ENCODE results near the gene TCTA.

GRCh38 chr3:49416867-49417266 is 4.6 kb downstream of the TCTA start:
- TF ChIP-seq POLR2A (IDR thresholded peaks at IDR 0.05; ENCODE audit: low read length) (no peak), GATA1 (IDR thresholded peaks at IDR 0.05; ENCODE audit: low read depth, low read length) (no peak)
